Germinal center (tissue), 1 donor: ENCODE data around the gene GPATCH4.
"Not testable (repeated sequence)": the region's sequence is repeated elsewhere in the genome, so short reads cannot be mapped to it uniquely, and the experiment has no call there.

Source experiments
- DNase-seq: peaks from one replicate; pipeline ENCODE4 v3.0.0; 2012; ENCODE audit warnings: mixed read lengths, low spot score

Gene GPATCH4

GRCh38 chr1:156626079-156626438 is 24.8 kb upstream of the GPATCH4 start:
- DNase-seq = no peak

GRCh38 chr1:156625436-156626078 is 24.3 kb upstream of the GPATCH4 start:
- DNase-seq = peak; percentile 57

GRCh38 chr1:156624814-156625435 is 23.6 kb upstream of the GPATCH4 start:
- no peak for DNase-seq

GRCh38 chr1:156623946-156624813 is 22.9 kb upstream of the GPATCH4 start:
- DNase-seq = no peak

GRCh38 chr1:156622581-156623297 is 21.5 kb upstream of the GPATCH4 start:
- DNase-seq = no peak

- DNase-seq = no peak
Observed at GRCh38 chr1:156619582-156619955, 18.3 kb upstream of the GPATCH4 start.

GRCh38 chr1:156618853-156619581 is 17.7 kb upstream of the GPATCH4 start, which contains the start of gene HAPLN2:
Gene HAPLN2 (plus strand): TSS chr1:156619415. CDS start chr1:156623491, 4,076 bp downstream.
- no peak for DNase-seq

- DNase-seq = no peak
Observed at GRCh38 chr1:156616463-156616862, 15.2 kb upstream of the GPATCH4 start.

GRCh38 chr1:156615946-156616345 is 14.7 kb upstream of the GPATCH4 start:
- DNase-seq = no peak

- no peak for DNase-seq
Observed at GRCh38 chr1:156612666-156613065, 11.4 kb upstream of the GPATCH4 start.

GRCh38 chr1:156610072-156610471 is 8.8 kb upstream of the GPATCH4 start:
- not testable (repeated sequence) for DNase-seq

GRCh38 chr1:156608981-156609380 is 7.7 kb upstream of the GPATCH4 start:
- DNase-seq = peak; percentile 63

- DNase-seq = peak; percentile 70
Observed at GRCh38 chr1:156608036-156608674, 6.9 kb upstream of the GPATCH4 start.

- peak; percentile 63 for DNase-seq
Observed at GRCh38 chr1:156607344-156607743, 6.1 kb upstream of the GPATCH4 start.

- peak; percentile 36 for DNase-seq
Observed at GRCh38 chr1:156602557-156602993, 1.3 kb upstream of the GPATCH4 start.

- no peak for DNase-seq
Observed at GRCh38 chr1:156601892-156602291, 613 bp upstream of the GPATCH4 start.

- DNase-seq = no peak
Observed at GRCh38 chr1:156600733-156601121, 552 bp downstream of the GPATCH4 start.

- peak; percentile 58 for DNase-seq
Observed at GRCh38 chr1:156599811-156600210, 1.5 kb downstream of the GPATCH4 start.

- DNase-seq = no peak
Observed at GRCh38 chr1:156598731-156599432, 2.4 kb downstream of the GPATCH4 start.

GRCh38 chr1:156598125-156598524 is 3.2 kb downstream of the GPATCH4 start:
- no peak for DNase-seq
